Measurements from ENCODE around the gene GPER1. TPM values are rescaled to one million over a fixed set of nuclear protein-coding genes. Genes with fewer than 3 reads are reported as not detected.
"Not testable (repeated sequence)": the region's sequence is repeated elsewhere in the genome, so short reads cannot be mapped to it uniquely, and the experiment has no call there.

The GPER1 gene
- total RNA-seq, 1 donor from 2014 or later, result 2.8 TPM

DNA sequence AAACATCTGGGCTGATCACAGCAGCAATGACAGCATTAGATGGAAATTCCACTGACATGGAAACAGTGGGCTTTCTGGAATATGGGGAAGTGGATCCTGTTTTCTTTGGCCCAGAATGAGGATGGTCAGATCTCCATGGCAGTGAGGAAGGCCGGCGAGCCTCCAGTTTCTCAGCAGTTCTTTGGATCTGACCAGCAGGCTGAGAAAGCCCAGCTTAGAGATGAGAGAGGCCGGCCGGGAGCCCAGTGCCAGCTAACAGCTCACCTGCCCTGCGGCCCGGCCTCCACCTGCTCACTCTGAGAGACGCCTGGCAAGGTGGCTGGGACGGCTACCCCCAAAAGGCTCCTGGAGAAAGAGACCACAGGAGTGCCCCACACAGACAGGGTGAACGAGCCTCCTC is 24.2 kb downstream of the GPER1 start:
- intact Hi-C loops (cut with micrococcal nuclease), result no loop called here
- ATAC-seq, result peak; percentile 21
- peak; percentile 29 for DNase-seq

DNA sequence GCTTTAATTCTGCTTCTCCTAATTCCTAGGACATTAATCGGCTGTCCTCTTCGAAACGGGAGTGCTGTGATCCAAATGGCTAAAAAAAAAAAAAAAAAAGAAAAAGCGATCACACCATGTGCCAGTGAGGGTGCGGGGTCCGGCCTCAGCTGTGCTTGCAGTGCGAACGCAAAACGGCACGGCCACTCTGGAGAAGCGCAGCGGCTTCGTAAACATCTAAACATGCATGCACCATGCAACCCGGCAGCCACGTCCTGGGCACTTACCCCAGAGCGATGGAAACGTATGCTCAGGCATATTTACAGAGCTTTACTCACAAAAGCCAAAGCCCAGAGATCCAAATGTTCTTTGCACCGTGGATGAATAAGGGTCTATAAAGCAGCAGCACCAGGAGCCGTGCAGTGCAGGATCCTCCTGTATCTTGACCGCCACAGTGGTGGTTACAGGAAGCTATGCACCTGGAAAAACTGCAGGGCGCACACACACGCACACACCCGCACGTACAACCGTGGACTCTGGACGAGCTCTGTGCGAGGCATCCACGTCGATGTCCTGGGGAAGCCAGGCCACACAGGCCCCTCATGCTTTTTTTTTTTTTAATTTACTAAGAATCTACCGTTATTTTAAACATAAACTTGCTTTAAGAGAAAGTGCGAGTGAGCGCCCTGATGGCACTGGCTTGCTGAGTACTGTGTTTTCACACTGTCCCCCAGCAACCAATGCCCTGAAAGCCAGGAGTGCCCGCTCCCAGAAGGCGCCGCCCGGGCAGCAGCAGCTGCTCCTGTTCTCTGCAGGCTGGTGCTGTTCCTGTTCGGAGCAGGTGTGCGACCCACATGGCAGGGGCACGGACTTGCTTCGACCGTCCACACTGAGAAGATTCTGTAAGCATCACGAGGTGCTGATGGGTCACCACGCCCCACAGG is 25.0 kb downstream of the GPER1 start:
- intact Hi-C loops (cut with micrococcal nuclease), result no loop called here
- DNase-seq (peak; percentile 27), ATAC-seq (no peak)

DNA sequence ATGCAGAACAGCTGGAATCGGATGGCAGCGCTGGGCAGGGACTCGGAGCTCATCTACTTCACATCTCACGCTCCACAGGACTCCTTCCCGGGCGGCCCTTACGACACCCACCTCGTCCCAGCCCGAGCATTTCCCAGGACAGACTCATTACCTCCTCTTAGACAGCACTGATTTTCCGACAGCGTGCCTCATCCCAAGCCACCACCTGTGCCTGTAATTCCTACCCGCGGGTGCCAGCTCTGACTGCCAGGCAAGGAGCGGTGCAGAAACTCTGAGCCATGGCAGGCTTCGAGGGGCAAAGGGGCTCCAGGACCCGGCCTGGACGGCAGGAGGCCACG is 25.6 kb downstream of the GPER1 start:
- DNase-seq (no peak), ATAC-seq (no peak)
- intact Hi-C loops (cut with micrococcal nuclease), result no loop called here

DNA sequence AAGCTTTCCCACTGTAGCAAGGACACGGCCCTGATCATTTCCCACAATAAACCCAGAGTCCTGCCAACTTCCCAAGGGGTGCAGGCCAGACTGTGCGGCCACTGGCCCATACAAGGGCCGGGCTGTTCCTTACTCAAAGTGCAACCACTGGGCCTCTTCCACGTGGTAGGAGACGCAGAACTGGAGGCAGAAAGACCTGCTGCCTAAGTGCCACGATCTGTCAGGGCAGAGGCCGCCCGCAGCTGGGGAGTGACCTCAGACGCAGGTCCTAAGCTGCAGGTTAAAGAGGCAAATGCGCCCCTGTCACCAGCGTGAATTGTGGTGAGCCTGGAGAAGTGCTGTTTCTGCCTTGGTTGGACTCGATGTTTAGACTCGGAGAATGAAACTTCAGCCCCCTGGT is 26.2 kb downstream of the GPER1 start:
- DNase-seq, result peak; percentile 14
- ATAC-seq, result no peak
- intact Hi-C loops (cut with micrococcal nuclease), result no loop called here

DNA sequence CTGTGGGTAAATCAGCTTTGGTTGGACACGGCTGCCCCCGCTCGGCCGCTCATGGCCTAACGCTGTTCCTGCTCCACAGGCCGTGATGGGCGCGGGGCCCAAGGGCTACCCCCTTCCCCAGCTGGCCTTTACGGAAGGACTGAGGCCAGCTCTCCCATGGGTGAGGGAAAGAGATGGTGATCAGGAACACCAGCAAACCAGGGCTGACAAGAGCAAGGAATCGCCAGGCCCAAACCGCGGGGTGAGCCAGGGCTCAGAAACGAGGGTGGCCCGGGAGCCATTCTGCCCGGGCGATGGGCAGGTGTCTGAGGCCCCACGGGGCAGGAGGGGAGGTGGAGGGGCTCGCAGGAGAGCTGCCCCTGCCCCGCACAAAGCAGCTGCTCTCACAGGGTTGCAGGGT is 26.6 kb downstream of the GPER1 start:
- intact Hi-C loops (cut with micrococcal nuclease), result no loop called here
- ATAC-seq (no peak), DNase-seq (peak; percentile 27)

DNA sequence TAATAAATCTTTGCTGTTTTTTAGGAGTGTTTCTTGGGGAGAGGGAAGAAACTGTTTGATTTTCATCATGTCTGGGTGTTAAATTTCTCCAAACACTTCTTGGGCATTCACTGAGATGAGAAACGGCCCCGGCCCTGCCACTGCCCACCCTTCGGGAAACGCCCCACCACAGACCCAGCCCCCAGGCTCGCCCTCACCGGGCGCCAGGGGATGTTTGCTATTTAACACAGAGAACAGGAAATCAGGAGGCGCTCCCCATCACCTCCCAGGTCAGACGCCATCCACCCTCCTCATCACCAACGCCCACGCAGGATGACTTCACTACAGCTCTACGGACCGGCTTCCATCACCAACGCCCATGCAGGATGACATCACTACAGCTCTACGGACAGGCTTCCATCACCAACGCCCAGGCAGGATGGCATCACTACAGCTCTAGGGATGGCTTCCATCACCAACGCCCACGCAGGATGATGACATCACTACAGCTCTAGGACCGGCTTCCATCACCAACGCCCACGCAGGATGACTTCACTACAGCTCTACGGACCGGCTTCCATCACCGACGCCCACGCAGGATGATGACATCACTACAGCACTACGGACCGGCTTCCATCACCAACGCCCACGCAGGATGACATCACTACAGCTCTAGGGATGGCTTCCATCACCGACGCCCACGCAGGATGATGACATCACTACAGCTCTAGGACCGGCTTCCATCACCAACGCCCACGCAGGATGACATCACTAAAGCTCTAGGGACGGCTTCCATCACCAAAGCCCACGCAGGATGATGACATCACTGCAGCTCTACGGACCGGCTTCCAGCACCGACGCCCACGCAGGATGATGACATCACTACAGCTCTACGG is 27.5 kb downstream of the GPER1 start:
- DNase-seq; intact Hi-C loops (cut with micrococcal nuclease); ATAC-seq: not testable (repeated sequence)

DNA sequence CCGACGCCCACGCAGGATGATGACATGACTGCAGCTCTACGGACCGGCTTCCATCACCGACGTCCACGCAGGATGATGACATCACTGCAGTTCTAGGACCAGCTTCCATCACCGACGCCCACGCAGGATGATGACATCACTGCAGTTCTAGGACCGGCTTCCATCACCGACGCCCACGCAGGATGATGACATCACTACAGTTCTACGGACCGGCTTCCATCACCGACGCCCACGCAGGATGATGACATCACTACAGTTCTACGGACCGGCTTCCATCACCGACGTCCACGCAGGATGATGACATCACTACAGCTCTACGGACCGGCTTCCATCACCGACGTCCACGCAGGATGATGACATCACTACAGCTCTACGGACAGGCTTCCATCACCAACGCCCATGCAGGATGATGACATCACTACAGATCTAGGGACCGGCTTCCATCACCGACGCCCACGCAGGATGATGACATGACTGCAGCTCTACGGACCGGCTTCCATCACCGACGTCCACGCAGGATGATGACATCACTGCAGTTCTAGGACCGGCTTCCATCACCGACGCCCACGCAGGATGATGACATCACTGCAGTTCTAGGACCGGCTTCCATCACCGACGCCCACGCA is 28.6 kb downstream of the GPER1 start:
- DNase-seq; ATAC-seq; intact Hi-C loops (cut with micrococcal nuclease): not testable (repeated sequence)

DNA sequence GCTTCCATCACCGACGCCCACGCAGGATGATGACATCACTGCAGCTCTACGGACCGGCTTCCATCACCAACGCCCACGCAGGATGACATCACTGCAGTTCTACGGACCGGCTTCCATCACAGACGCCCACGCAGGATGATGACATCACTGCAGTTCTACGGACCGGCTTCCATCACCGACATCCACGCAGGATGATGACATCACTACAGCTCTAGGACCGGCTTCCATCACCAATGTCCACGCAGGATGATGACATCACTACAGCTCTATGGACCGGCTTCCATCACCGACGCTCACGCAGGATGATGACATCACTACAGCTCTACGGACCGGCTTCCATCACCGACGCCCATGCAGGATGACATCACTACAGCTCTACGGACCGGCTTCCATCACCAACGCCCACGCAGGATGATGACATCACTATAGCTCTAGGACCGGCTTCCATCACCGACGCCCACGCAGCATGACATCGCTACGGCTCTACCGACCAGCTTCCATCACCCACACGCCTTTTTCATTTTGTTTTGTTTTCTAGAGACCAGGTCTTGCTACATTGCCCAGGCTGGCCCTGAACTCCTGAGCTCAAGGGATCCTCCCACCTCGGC is 29.5 kb downstream of the GPER1 start:
- DNase-seq (no peak), ATAC-seq (no peak)
- intact Hi-C loops (cut with micrococcal nuclease), result no loop called here

DNA sequence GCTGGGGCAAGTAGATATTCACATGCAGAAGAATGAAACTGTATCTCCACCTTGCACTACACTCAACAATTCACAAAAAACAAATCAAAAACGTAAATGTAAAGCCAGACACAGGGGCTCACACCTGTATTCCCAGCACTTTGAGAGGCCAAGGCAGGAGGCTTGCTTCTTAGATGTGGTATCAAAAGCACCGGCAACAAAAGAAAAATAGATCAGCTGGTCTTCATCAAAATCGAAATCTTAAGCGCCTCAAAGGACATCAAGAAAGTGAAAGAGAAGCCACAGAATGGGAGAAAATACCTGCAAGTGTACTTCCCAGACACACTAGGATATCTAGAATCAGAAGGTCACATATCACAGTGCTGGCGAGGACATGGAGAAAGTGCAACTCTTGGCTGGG is 31.3 kb downstream of the GPER1 start:
- intact Hi-C loops (cut with micrococcal nuclease), result no loop called here
- no peak for DNase-seq
- no peak for ATAC-seq

DNA sequence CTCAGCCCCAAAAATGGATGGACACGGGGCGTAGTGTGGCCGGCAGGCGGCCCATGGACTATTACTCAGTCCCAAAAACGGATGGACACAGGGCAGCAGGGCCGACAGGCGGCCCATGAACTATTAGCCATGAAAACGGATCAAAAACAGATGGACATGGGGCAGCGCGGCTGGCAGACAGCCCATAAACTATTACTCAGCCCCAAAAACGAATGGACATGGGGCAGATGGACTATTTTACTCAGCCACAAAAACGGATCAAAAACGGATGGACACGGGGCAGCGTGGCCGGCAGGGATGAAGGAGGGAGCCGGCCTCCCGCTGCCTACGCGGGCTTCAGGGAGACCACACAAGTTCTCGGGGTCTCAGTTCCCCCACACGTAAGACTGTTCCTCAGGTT is 32.9 kb downstream of the GPER1 start:
- intact Hi-C loops (cut with micrococcal nuclease), result no loop called here
- ATAC-seq (no peak), DNase-seq (no peak)

DNA sequence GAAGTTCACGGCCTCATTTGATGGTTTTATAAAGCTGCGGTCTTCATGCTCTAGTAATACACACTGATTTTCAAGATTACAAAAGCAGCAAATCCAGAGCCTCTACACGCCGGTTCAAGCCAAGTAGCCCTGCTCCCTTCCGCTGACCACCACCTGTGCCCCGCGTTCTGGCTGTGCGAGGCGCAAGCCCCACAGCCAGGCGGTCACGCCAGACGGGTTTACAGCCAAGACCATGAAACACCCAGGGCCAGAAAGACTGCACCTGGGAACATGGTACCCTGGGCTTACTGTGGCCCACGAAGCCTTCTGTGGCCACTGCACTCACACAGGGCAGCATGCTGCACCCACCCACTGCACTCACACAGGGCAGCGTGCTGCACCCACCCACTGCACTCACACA is 33.6 kb downstream of the GPER1 start:
- no peak for DNase-seq
- ATAC-seq, result no peak
- intact Hi-C loops (cut with micrococcal nuclease), result no loop called here

DNA sequence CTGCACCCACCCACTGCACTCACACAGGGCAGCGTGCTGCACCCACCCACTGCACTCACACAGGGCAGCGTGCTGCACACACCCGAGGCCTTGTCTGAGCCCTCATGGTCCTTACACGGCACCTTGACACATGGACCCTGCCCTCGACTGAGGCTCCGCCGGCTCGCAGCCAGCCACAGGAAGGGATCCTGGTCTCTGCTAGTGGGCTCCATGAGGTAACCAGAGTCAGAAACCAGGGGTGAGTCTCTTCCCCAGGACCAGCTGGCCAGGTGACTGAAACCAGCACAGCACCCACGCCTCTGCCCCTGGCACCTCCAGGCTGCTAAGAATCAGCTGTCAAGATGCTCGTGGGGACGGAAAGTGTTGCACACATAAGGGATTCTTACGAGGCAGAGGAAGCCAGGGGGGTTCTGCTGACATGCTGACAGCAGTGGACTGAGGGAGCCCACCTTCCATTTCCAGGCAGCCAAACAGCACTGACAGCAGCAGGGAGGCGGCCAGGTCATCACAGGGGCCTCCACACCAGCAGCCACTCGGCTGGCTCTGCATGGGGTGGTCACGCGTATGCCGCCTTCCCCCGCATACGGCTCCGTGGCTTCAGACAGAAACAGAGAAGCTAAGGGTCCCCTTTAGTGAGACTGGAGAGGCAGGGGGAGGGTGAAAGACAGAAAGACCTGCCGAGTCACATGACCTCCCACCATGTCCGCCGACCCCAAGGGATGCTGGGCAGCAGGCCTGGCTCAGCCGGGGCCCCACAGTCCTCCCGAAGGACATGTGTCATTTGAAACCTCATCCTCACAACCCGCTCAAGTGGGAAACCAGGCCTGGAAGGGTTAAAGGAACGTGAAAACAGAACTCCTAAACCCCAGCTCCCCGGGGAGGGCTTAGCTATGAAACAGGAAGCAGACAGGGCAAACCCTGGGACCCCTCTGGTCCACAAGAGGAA is 34.2 kb downstream of the GPER1 start:
- ATAC-seq, result peak; percentile 4

DNA sequence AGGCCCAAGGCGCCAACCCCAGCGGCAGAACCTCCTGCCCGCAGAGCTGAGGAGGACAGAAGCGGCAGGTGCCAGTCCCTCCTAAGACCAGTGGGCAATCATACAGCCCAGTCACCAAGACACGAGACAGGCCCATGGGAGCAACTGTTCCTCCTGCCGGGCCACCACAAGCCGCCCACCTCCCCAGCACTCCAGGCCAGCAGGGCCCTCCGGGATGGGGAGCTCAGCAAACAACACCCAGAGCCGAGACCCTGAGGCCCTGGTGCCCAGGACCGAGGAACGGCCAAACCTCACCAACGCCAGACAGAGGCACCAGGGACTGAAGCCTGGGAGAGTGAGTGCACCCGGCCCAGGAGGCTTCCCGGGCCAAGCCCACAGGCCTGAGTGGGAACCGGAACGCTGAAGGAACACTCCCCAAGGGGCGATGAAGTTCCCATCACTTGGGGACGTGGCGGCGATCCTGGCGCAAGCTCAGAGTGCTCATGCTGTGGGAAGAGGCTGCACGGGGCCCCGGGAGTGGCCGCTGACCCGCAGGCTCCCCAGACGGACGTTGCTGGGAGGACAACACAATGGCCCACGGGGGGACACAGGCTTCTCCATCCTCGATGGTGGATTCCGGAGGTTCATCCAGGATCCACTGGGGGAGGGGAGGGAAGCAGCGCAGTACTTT is 35.1 kb downstream of the GPER1 start:
- ATAC-seq, result peak; percentile 54
- DNase-seq, result peak; percentile 70
- intact Hi-C loops (cut with micrococcal nuclease), result no loop called here

More for the DNA sequence above, 34.2 kb downstream of the GPER1 start:
- intact Hi-C loops (cut with micrococcal nuclease), result no loop called here
- DNase-seq, result no peak

DNA sequence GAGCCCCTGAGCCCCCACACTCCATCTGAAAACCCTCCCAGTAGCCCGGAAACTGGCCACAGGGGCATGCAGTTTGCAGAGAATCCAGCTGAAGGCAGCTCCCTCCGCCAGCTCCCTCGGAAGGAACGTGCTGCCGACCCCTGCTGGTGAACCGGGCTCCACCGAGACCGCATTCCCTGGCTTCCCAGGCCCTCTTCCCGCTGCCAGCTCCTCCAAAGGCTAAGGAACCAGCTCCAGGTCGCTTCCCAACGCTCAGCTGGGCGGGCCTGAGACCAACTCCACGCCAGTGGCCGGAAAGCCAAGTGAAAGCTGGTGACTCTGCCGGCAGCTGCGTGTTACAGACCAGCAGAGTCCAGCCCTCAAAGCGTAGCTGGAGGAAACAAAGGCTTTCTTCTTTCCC is 35.8 kb downstream of the GPER1 start:
- ATAC-seq, result peak; percentile 95
- intact Hi-C loops (cut with micrococcal nuclease), result no loop called here
- DNase-seq, result peak; percentile 90

DNA sequence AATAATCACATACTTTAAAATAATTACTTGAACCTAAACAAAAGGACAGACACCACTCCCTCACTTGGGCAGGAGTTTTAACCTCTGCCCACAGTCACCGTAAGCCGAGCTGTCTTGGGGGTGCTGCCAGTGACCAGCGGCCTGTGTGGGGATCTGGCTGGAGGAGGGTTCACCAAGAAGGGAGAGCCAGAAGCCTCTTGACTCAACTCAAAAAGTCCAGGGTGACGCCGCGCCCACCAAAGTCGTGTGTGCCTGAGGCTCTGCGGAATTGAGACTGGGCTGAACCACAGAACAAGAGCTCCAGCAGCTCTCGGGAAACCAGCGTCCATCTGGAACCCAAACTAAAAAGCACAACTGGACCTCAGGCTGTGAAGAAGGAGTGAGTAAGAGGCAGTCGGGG is 36.3 kb downstream of the GPER1 start:
- ATAC-seq (peak; percentile 10), DNase-seq (no peak)
- intact Hi-C loops (cut with micrococcal nuclease), result no loop called here

DNA sequence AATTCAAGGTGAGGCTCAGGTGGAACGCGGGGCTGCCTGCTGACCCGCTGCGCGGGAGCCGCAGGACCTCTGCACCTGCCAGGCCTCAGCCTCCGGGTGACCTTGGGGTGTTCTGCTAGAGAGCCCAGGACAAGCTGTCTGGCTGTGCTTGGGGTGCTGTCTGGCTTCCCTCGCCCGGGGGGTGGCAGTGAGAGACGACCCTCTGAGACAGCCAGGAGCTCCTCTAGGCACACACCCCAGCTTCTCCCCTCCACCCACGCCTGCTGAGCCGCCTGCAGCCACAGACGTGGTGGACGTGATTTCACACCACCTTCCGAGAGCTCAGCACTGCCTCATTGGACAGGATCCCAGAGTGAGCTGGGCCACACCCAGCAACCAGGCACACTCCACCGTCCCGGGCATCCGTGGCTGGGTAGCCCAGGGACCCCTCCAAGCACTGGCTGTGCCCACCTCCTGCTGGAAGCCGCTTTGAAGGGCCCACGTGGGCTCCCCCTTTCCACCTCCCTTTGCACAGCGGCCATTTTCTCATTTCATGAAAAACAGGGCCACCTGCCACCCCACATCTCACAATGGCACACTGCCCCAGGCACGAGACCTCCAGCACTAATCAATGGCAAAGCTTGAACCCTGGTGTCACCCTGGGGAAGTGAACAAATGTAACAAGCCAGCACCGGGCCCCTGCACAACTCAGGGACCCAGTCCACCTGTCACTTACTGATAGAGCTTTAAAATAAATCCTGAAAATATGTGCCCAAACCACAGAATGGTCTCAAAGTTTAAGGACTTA is 37.1 kb downstream of the GPER1 start:
- DNase-seq, result peak; percentile 59
- ATAC-seq, result peak; percentile 46
- intact Hi-C loops (cut with micrococcal nuclease), result no loop called here

DNA sequence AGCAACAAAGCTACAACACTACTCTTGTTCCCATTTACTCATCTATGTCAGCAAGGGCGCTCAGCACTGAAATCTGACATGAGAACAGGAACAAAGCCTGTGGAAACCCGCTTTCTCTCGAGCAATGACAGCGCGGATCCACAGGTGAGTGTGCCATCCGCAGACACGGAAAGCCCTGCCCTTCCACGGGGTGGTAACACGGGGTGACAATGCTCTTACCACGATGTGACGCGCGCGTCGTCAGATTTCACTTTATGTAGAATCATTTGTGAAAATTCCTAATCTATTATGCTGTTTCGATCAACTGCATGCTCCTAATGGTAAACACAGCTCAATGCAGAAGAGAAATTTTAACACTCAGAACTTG is 37.7 kb downstream of the GPER1 start:
- intact Hi-C loops (cut with micrococcal nuclease), result no loop called here
- DNase-seq (no peak), ATAC-seq (no peak)

Data from left ventricle myocardium superior (tissue), 1 donor.